ENCODE results near the gene LBX2.

GRCh38 chr2:74548285-74548899, 49.0 kb upstream of the LBX2 start:
- TF ChIP-seq CTCF (IDR thresholded peaks at IDR 0.05): no peak
- no peak for TF ChIP-seq POLR2A (IDR thresholded peaks at IDR 0.05)
